ENCODE results near the gene PREX1. TPM values are rescaled to one million over a fixed set of nuclear protein-coding genes. Genes with fewer than 3 reads are reported as not detected.

PREX1 gene
- total and polyA plus RNA-seq, 2 experiments from 2014 or later = 2.4 to 10.3 TPM

DNA sequence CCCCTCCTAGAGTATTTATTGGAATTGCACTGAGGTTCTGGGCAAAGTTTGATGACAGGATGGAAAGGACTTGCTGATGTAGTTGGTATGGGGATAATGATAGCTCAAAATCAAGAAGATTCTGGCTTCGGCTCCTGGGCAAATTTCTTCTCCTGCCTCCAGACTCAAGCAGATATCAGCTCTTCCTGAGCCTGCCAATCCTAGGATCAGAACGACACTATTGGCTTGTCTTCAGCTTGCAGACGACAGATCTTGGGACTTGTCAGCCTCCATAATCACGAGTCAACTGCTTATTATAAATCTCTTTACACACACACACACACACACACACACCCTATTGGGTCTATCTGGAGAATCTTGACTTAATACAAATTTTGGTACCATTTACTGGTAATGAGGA, 131.1 kb downstream of the PREX1 start (continued):
- TF ChIP-seq REST (IDR thresholded peaks at IDR 0.05; ENCODE audit: unreplicated experiment) = no peak
- TF ChIP-seq JUNB (IDR thresholded peaks at IDR 0.05; ENCODE audit: unreplicated experiment) = no peak
- no peak for TF ChIP-seq EZH2phosphoT487 (IDR thresholded peaks at IDR 0.05; ENCODE audit: unreplicated experiment)
- no peak for TF ChIP-seq CTCF (conservative IDR thresholded peaks at IDR 0.05; ENCODE audit: low read depth in 2 of 2)
- TF ChIP-seq POLR2AphosphoS5 (IDR thresholded peaks at IDR 0.05; ENCODE audit: low read depth) = no peak

- Histone ChIP-seq H3K79me2 (replicated peaks; ENCODE audit: insufficient read depth) (no peaks in the 10 kb centered on the region), H4K20me1 (replicated peaks; ENCODE audit: insufficient read depth) (no peaks in the 10 kb centered on the region), H3K27ac (ENCODE audit: low read depth) (no peak overlapping the region), H3K4me3 (no peak overlapping the region), H3F3A (replicated peaks; ENCODE audit: low read depth) (no peaks in the 10 kb centered on the region), H3K4me1 (ENCODE audit: insufficient read depth) (no peaks in the 10 kb centered on the region; the same call in 1 of the 2 replicates), H3K9me2 (ENCODE audit: insufficient read depth) (0 out of 2 replicates have a peak, but pooled peaks cover 11% of the 10 kb centered on the region), H3K36me3 (ENCODE audit: insufficient read depth) (no peaks in the 10 kb centered on the region), H3K4me2 (no peak overlapping the region), H2AFZ (no peak overlapping the region), H3K27me3 (ENCODE audit: insufficient read depth) (no peaks in the 10 kb centered on the region)
- Mint-ChIP-seq H3K4me3 (no peak overlapping the region), H3K27me3 (ENCODE audit: insufficient read depth, low read depth, poor library complexity) (peaks cover 4% of the 10 kb centered on the region), H3K36me3 (ENCODE audit: low read depth) (no peaks in the 10 kb centered on the region), H3K27ac (no peak overlapping the region), H3K9me3 (no peaks in the 10 kb centered on the region), H3K4me1 (peaks cover 6% of the 10 kb centered on the region; the same call in 2 of the 3 replicates)
- ATAC-seq (no peak), DNase-seq (ENCODE audit: low spot score) (no peak)
- no peak for TF ChIP-seq CTCF (conservative IDR thresholded peaks at IDR 0.05; ENCODE audit: low read depth in 2 of 2)
- no peak for TF ChIP-seq JUNB (IDR thresholded peaks at IDR 0.05; ENCODE audit: unreplicated experiment)
- TF ChIP-seq, protein P1, sequence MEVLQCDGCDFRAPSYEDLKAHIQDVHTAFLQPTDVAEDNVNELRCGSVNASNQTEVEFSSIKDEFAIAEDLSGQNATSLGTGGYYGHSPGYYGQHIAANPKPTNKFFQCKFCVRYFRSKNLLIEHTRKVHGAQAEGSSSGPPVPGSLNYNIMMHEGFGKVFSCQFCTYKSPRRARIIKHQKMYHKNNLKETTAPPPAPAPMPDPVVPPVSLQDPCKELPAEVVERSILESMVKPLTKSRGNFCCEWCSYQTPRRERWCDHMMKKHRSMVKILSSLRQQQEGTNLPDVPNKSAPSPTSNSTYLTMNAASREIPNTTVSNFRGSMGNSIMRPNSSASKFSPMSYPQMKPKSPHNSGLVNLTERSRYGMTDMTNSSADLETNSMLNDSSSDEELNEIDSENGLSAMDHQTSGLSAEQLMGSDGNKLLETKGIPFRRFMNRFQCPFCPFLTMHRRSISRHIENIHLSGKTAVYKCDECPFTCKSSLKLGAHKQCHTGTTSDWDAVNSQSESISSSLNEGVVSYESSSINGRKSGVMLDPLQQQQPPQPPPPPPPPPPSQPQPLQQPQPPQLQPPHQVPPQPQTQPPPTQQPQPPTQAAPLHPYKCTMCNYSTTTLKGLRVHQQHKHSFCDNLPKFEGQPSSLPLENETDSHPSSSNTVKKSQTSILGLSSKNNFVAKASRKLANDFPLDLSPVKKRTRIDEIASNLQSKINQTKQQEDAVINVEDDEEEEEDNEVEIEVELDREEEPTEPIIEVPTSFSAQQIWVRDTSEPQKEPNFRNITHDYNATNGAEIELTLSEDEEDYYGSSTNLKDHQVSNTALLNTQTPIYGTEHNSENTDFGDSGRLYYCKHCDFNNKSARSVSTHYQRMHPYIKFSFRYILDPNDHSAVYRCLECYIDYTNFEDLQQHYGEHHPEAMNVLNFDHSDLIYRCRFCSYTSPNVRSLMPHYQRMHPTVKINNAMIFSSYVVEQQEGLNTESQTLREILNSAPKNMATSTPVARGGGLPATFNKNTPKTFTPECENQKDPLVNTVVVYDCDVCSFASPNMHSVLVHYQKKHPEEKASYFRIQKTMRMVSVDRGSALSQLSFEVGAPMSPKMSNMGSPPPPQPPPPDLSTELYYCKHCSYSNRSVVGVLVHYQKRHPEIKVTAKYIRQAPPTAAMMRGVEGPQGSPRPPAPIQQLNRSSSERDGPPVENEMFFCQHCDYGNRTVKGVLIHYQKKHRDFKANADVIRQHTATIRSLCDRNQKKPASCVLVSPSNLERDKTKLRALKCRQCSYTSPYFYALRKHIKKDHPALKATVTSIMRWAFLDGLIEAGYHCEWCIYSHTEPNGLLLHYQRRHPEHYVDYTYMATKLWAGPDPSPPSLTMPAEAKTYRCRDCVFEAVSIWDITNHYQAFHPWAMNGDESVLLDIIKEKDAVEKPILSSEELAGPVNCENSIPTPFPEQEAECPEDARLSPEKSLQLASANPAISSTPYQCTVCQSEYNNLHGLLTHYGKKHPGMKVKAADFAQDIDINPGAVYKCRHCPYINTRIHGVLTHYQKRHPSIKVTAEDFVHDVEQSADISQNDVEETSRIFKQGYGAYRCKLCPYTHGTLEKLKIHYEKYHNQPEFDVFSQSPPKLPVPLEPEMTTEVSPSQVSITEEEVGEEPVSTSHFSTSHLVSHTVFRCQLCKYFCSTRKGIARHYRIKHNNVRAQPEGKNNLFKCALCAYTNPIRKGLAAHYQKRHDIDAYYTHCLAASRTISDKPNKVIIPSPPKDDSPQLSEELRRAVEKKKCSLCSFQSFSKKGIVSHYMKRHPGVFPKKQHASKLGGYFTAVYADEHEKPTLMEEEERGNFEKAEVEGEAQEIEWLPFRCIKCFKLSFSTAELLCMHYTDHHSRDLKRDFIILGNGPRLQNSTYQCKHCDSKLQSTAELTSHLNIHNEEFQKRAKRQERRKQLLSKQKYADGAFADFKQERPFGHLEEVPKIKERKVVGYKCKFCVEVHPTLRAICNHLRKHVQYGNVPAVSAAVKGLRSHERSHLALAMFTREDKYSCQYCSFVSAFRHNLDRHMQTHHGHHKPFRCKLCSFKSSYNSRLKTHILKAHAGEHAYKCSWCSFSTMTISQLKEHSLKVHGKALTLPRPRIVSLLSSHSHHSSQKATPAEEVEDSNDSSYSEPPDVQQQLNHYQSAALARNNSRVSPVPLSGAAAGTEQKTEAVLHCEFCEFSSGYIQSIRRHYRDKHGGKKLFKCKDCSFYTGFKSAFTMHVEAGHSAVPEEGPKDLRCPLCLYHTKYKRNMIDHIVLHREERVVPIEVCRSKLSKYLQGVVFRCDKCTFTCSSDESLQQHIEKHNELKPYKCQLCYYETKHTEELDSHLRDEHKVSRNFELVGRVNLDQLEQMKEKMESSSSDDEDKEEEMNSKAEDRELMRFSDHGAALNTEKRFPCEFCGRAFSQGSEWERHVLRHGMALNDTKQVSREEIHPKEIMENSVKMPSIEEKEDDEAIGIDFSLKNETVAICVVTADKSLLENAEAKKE (CRISPR knock-in tag; IDR thresholded peaks at IDR 0.05) = no peak
- no peak for TF ChIP-seq POLR2AphosphoS5 (IDR thresholded peaks at IDR 0.05; ENCODE audit: low read depth)
- TF ChIP-seq CREB1 (CRISPR knock-in tag; IDR thresholded peaks at IDR 0.05; ENCODE audit: low read depth) = no peak
- TF ChIP-seq STAT1 (IDR thresholded peaks at IDR 0.05; ENCODE audit: unreplicated experiment) = no peak
- TF ChIP-seq, protein P2, sequence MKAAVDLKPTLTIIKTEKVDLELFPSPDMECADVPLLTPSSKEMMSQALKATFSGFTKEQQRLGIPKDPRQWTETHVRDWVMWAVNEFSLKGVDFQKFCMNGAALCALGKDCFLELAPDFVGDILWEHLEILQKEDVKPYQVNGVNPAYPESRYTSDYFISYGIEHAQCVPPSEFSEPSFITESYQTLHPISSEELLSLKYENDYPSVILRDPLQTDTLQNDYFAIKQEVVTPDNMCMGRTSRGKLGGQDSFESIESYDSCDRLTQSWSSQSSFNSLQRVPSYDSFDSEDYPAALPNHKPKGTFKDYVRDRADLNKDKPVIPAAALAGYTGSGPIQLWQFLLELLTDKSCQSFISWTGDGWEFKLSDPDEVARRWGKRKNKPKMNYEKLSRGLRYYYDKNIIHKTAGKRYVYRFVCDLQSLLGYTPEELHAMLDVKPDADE (IDR thresholded peaks at IDR 0.05) = no peak
- no peak for TF ChIP-seq ZNF331 (CRISPR knock-in tag; IDR thresholded peaks at IDR 0.05; ENCODE audit: low read depth)
Measured at GRCh38 chr20:48695738-48696137, 132.1 kb downstream of the PREX1 start.
